ENCODE measurements around the gene PARD3B. TPM values are rescaled to one million over a fixed set of nuclear protein-coding genes. Genes with fewer than 3 reads are reported as not detected.

Gene PARD3B
- total RNA-seq, 1 experiment from 2014 or later, result 7.6 TPM

DNA sequence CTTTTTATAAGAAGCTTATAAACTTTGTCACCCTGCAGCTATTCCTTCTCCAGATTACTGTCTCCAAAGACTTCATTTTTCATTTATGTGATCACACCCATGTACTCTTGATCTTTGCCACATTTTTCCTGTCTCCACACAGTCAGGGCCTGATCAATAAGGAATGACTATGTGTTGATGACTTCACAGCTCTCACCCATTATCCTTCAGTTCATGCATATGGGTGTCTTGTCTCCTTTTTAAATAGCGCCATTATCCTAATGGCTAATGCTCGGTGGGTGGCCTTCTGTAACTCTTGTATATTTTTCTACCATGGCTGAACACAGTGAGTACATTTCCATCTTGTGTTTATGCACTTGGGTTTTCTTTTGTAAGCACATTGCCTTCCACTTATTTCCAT lies 801.4 kb downstream of the PARD3B start:
- no peak overlapping the region for H3K4me3 ChIP-seq
- no peaks in the 10 kb centered on the region for H3F3A ChIP-seq (ENCODE audit: insufficient read depth, low read depth)
- BruUV-seq (replicated peaks), result no TSS peak
- no peaks in the 10 kb centered on the region for H4K20me1 ChIP-seq (ENCODE audit: insufficient read depth)
- TF ChIP-seq EZH2 (IDR thresholded peaks at IDR 0.05; ENCODE audit: low read depth), result no peak
- no peak for TF ChIP-seq CTCF (conservative IDR thresholded peaks at IDR 0.05)
- H3K4me1 ChIP-seq (replicated peaks; ENCODE audit: insufficient read depth), result no peaks in the 10 kb centered on the region
- no peak overlapping the region for H3K27ac ChIP-seq
- no peak overlapping the region for H3K4me2 ChIP-seq
- POLR2A ChIA-PET (ENCODE audit: unreplicated experiment), result no interaction called here
- no peaks in the 10 kb centered on the region for H3K9me3 ChIP-seq (ENCODE audit: insufficient read depth, low read depth)
- DNase-seq, result no peak
- intact Hi-C loops (cut with micrococcal nuclease; ENCODE audit: unreplicated experiment), result no loop called here
- H3K79me2 ChIP-seq (ENCODE audit: low read depth), result no peaks in the 10 kb centered on the region
- H2AFZ ChIP-seq, result no peak overlapping the region
- H3K9me2 ChIP-seq (ENCODE audit: insufficient read depth), result no peaks in the 10 kb centered on the region
- H3K36me3 ChIP-seq (ENCODE audit: low read depth), result no peaks in the 10 kb centered on the region
- no peaks in the 10 kb centered on the region for H3K27me3 ChIP-seq (ENCODE audit: insufficient read depth, low read depth)
- CTCF ChIA-PET, result no interaction called here

DNA sequence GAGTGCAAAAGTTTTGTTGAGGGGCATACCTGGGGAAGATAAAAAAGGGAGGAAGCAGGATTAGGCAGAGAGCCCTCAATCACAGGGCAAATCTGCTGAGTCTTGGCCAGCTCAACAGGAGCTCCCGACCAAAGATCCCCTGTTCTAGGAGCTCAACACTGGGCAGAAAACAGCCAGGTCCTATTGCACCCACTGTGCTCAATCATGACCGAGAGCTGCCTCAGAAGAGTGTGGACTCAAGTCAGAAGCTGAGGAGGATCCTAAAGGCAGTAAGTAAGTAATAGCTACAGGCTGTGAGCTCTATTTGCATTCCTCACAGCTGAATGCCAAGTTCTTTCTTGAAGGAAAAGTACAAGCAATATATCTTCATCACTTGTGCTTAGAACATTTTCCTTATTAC lies 802.6 kb downstream of the PARD3B start:
- H3K4me2 ChIP-seq, result no peak overlapping the region
- TF ChIP-seq EZH2 (IDR thresholded peaks at IDR 0.05; ENCODE audit: low read depth) (no peak), CTCF (conservative IDR thresholded peaks at IDR 0.05) (no peak)
- H3K36me3 ChIP-seq (ENCODE audit: low read depth), result no peaks in the 10 kb centered on the region
- H3K9me3 ChIP-seq (ENCODE audit: insufficient read depth, low read depth), result no peaks in the 10 kb centered on the region
- no peaks in the 10 kb centered on the region for H3F3A ChIP-seq (ENCODE audit: insufficient read depth, low read depth)
- ChIA-PET CTCF (no interaction called here), POLR2A (ENCODE audit: unreplicated experiment) (interaction anchor here (0.6 kb wide), 1 partner anchor 24 kb away, joined by 4 read pairs; no protein-coding TSS in a partner anchor)
- no peaks in the 10 kb centered on the region for H4K20me1 ChIP-seq (ENCODE audit: insufficient read depth)
- no TSS peak for BruUV-seq (replicated peaks)
- H2AFZ ChIP-seq, result no peak overlapping the region
- H3K9me2 ChIP-seq (ENCODE audit: insufficient read depth), result no peaks in the 10 kb centered on the region
- H3K27ac ChIP-seq, result no peak overlapping the region
- intact Hi-C loops (cut with micrococcal nuclease; ENCODE audit: unreplicated experiment), result no loop called here
- H3K4me3 ChIP-seq, result no peak overlapping the region
- no peaks in the 10 kb centered on the region for H3K79me2 ChIP-seq (ENCODE audit: low read depth)
- no peaks in the 10 kb centered on the region for H3K4me1 ChIP-seq (replicated peaks; ENCODE audit: insufficient read depth)
- no peaks in the 10 kb centered on the region for H3K27me3 ChIP-seq (ENCODE audit: insufficient read depth, low read depth)
- DNase-seq, result no peak

GRCh38 chr2:205352094-205352493 lies 806.8 kb downstream of the PARD3B start:
- intact Hi-C loops (cut with micrococcal nuclease; ENCODE audit: unreplicated experiment), result no loop called here
- Histone ChIP-seq H3K79me2 (ENCODE audit: low read depth) (no peaks in the 10 kb centered on the region), H3K9me2 (ENCODE audit: insufficient read depth) (no peaks in the 10 kb centered on the region), H4K20me1 (ENCODE audit: insufficient read depth) (no peaks in the 10 kb centered on the region), H3K9me3 (ENCODE audit: insufficient read depth, low read depth) (no peaks in the 10 kb centered on the region), H3K36me3 (ENCODE audit: low read depth) (no peaks in the 10 kb centered on the region), H3K27me3 (ENCODE audit: insufficient read depth, low read depth) (no peaks in the 10 kb centered on the region), H3K4me2 (no peak overlapping the region), H3K4me1 (replicated peaks; ENCODE audit: insufficient read depth) (no peaks in the 10 kb centered on the region), H3K27ac (no peak overlapping the region), H3K4me3 (no peak overlapping the region), H3F3A (ENCODE audit: insufficient read depth, low read depth) (no peaks in the 10 kb centered on the region), H2AFZ (no peak overlapping the region)
- no peak for DNase-seq
- ChIA-PET POLR2A (ENCODE audit: unreplicated experiment) (no interaction called here), CTCF (no interaction called here)
- TF ChIP-seq EZH2 (IDR thresholded peaks at IDR 0.05; ENCODE audit: low read depth), result no peak
- TF ChIP-seq CTCF (conservative IDR thresholded peaks at IDR 0.05), result no peak
- no TSS peak for BruUV-seq (replicated peaks)

Data from PC-9 (cell line).